Measurements from ENCODE around the gene ZFX.

- no peak for TF ChIP-seq CTCF (IDR thresholded peaks at IDR 0.05 in 2 of 3, conservative IDR thresholded peaks at IDR 0.05 in 1 of 3; ENCODE audit: control insufficient read depth in 2 of 3, extremely low read depth in 1 of 3, insufficient read depth in 1 of 3, low read depth in 3 of 3, low read length in 3 of 3)
- no peak for TF ChIP-seq CREB1 (IDR thresholded peaks at IDR 0.05; ENCODE audit: low read depth)
- TF ChIP-seq BACH1 (IDR thresholded peaks at IDR 0.05; ENCODE audit: borderline replicate concordance), result no peak
- TF ChIP-seq CEBPB (IDR thresholded peaks at IDR 0.05; ENCODE audit: borderline replicate concordance in 1 of 2, low read depth in 2 of 2, low read length in 2 of 2), result no peak
- no peak for TF ChIP-seq KDM1A (IDR thresholded peaks at IDR 0.05; ENCODE audit: borderline replicate concordance)
- no peak for TF ChIP-seq ZNF274 (IDR thresholded peaks at IDR 0.05; ENCODE audit: insufficient read depth, insufficient read length)
Observed at GRCh38 chrX:24243188-24243587, 93.7 kb downstream of the ZFX start.
